Activated CD4-positive, alpha-beta T cell treated with anti-CD3 and anti-CD28 coated beads for 1 hour (primary cell): Measurements from ENCODE around the gene COL6A3.
"Not testable (repeated sequence)": the region's sequence is repeated elsewhere in the genome, so short reads cannot be mapped to it uniquely, and the experiment has no call there.

Source experiments
- DNase-seq: peaks from one replicate; pipeline ENCODE4 v3.0.0-alpha.2; 2020

The COL6A3 gene

GRCh38 chr2:237412988-237413776 lies 782 bp downstream of the COL6A3 start:
- no peak for DNase-seq

GRCh38 chr2:237412646-237412987 lies 1.3 kb downstream of the COL6A3 start:
- no peak for DNase-seq

- no peak for DNase-seq
Observed at GRCh38 chr2:237411683-237412423, 2.1 kb downstream of the COL6A3 start.

- DNase-seq, result no peak
Observed at GRCh38 chr2:237411092-237411601, 2.8 kb downstream of the COL6A3 start.

- not testable (repeated sequence) for DNase-seq
Observed at GRCh38 chr2:237409263-237409662, 4.7 kb downstream of the COL6A3 start.

GRCh38 chr2:237408335-237409000 lies 5.5 kb downstream of the COL6A3 start:
- no peak for DNase-seq

GRCh38 chr2:237407700-237408099 lies 6.3 kb downstream of the COL6A3 start:
- no peak for DNase-seq

GRCh38 chr2:237406371-237406895 lies 7.5 kb downstream of the COL6A3 start:
- DNase-seq, result no peak

- no peak for DNase-seq
Observed at GRCh38 chr2:237405605-237406004, 8.4 kb downstream of the COL6A3 start.

- DNase-seq, result no peak
Observed at GRCh38 chr2:237405006-237405559, 8.9 kb downstream of the COL6A3 start.

- DNase-seq, result no peak
Observed at GRCh38 chr2:237404413-237404812, 9.6 kb downstream of the COL6A3 start.

- no peak for DNase-seq
Observed at GRCh38 chr2:237403024-237403882, 10.7 kb downstream of the COL6A3 start.

- no peak for DNase-seq
Observed at GRCh38 chr2:237400199-237400598, 13.8 kb downstream of the COL6A3 start.

- no peak for DNase-seq
Observed at GRCh38 chr2:237397072-237397471, 16.9 kb downstream of the COL6A3 start.

- no peak for DNase-seq
Observed at GRCh38 chr2:237393523-237393922, 20.4 kb downstream of the COL6A3 start.

GRCh38 chr2:237392186-237392585 lies 21.8 kb downstream of the COL6A3 start:
- no peak for DNase-seq

- DNase-seq, result no peak
Observed at GRCh38 chr2:237391140-237391539, 22.8 kb downstream of the COL6A3 start.

- no peak for DNase-seq
Observed at GRCh38 chr2:237390235-237390634, 23.7 kb downstream of the COL6A3 start.

- DNase-seq, result no peak
Observed at GRCh38 chr2:237389831-237390230, 24.1 kb downstream of the COL6A3 start.

GRCh38 chr2:237388036-237388435 lies 25.9 kb downstream of the COL6A3 start:
- DNase-seq, result no peak

- no peak for DNase-seq
Observed at GRCh38 chr2:237384672-237385020, 29.3 kb downstream of the COL6A3 start.

- DNase-seq, result no peak
Observed at GRCh38 chr2:237383991-237384671, 29.8 kb downstream of the COL6A3 start.
